Parathyroid adenoma (tissue), 2 donors: ENCODE measurements around the gene BRWD1.

ENCODE experiments used
- H2AFZ ChIP-seq: fragments of 300-600 bp; sonication (generic); one replicate; pipeline ENCODE4 v1.7.0; 2017; ENCODE audit warnings: antibody characterized with exemption, mild to moderate bottlenecking
- H3K27ac ChIP-seq: fragments of 300-600 bp; sonication (generic); one replicate; pipeline ENCODE4 v1.7.0; 2017
- H3K27me3 ChIP-seq: fragments of 300-600 bp; sonication (generic); one replicate; pipeline ENCODE4 v1.7.0; 2017; ENCODE audit warnings: low read length; ENCODE audit not compliant: control insufficient read depth, insufficient read depth
- H3K36me3 ChIP-seq: fragments of 300-600 bp; sonication (generic); one replicate; pipeline ENCODE4 v1.7.0; 2017; ENCODE audit warnings: low read length; ENCODE audit not compliant: control insufficient read depth, insufficient read depth
- H3K4me1 ChIP-seq: fragments of 300-600 bp; sonication (generic); one replicate; pipeline ENCODE4 v1.7.0; 2017; ENCODE audit warnings: control low read depth
- H3K4me2 ChIP-seq: fragments of 300-600 bp; sonication (generic); one replicate; pipeline ENCODE4 v1.7.0; 2017; ENCODE audit warnings: low read length
- H3K4me3 ChIP-seq: fragments of 300-600 bp; sonication (generic); one replicate; pipeline ENCODE4 v1.7.0; 2017; ENCODE audit warnings: low read depth, low read length
- H3K79me2 ChIP-seq: fragments of 300-600 bp; sonication (generic); one replicate; pipeline ENCODE4 v1.7.0; 2017; ENCODE audit warnings: control low read depth
- H3K9ac ChIP-seq: fragments of 300-600 bp; sonication (generic); one replicate; pipeline ENCODE4 v1.7.0; 2017; ENCODE audit warnings: mild to moderate bottlenecking
- H3K9me3 ChIP-seq: fragments of 300-600 bp; sonication (generic); one replicate; pipeline ENCODE4 v1.7.0; 2017; ENCODE audit warnings: low read length; ENCODE audit not compliant: control insufficient read depth
- TF ChIP-seq, protein P1 (sequence below): fragments of 300-600 bp; sonication (generic); IDR thresholded peaks from one replicate; pipeline ENCODE4 v1.7.0; 2017; ENCODE audit warnings: antibody characterized with exemption, mild to moderate bottlenecking
- donor health status: primary hyperparathyroidism.

The BRWD1 gene

DNA sequence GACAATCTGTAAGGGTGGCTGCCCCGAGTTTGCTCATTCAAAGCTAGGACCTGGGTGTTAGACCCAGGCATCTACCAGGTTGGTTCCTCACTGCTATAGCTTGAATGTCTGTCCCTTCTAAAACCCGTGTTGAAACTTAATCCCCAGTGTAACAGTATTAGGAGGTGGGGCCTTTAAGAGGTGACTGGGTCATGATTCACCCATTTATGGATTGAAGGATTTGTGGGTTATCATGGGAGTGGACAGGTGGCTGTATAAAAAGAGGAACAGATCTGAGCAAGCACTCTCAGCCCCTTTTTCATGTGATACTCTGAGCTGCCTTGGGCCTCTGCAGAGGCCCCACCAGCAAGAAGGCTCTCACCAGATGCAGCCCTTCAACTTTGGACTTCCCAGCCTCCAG lies 159.6 kb downstream of the BRWD1 start:
- H3K27ac ChIP-seq, result no peak overlapping the region
- H3K4me1 ChIP-seq, result no peaks in the 10 kb centered on the region
- no peak overlapping the region for H3K9ac ChIP-seq
- H3K27me3 ChIP-seq, result no peaks in the 10 kb centered on the region
- H2AFZ ChIP-seq, result no peak overlapping the region
- no peaks in the 10 kb centered on the region for H3K9me3 ChIP-seq
- H3K36me3 ChIP-seq, result no peaks in the 10 kb centered on the region
- no peak overlapping the region for H3K4me2 ChIP-seq
- no peaks in the 10 kb centered on the region for H3K79me2 ChIP-seq
- TF ChIP-seq, protein P1, sequence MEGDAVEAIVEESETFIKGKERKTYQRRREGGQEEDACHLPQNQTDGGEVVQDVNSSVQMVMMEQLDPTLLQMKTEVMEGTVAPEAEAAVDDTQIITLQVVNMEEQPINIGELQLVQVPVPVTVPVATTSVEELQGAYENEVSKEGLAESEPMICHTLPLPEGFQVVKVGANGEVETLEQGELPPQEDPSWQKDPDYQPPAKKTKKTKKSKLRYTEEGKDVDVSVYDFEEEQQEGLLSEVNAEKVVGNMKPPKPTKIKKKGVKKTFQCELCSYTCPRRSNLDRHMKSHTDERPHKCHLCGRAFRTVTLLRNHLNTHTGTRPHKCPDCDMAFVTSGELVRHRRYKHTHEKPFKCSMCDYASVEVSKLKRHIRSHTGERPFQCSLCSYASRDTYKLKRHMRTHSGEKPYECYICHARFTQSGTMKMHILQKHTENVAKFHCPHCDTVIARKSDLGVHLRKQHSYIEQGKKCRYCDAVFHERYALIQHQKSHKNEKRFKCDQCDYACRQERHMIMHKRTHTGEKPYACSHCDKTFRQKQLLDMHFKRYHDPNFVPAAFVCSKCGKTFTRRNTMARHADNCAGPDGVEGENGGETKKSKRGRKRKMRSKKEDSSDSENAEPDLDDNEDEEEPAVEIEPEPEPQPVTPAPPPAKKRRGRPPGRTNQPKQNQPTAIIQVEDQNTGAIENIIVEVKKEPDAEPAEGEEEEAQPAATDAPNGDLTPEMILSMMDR, result no peak
- no peak overlapping the region for H3K4me3 ChIP-seq

DNA sequence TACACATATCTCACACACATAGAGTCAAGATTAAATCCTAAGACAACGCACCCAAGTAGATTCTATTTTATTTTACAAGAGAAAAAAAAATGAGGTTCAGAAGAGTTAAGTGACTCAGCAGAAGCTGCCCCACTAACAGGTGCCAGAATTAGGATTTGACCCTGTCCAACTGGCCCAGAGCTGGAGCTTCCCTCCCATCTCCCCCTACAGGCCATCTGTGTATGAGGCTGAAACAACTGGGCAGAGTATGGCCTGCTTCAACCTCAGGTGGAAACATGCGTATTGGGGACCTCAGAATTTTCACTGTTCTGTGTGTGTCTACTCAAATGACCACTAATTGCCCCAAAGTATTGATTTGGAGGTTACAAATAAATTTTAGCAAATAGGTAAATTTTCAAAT lies 160.1 kb downstream of the BRWD1 start:
- Histone ChIP-seq H3K4me3 (no peak overlapping the region), H3K9ac (no peak overlapping the region), H3K36me3 (no peaks in the 10 kb centered on the region), H2AFZ (no peak overlapping the region), H3K9me3 (no peaks in the 10 kb centered on the region), H3K27me3 (no peaks in the 10 kb centered on the region), H3K27ac (no peak overlapping the region), H3K4me1 (no peaks in the 10 kb centered on the region), H3K4me2 (no peak overlapping the region), H3K79me2 (no peaks in the 10 kb centered on the region)
- TF ChIP-seq, protein P1, result no peak

DNA sequence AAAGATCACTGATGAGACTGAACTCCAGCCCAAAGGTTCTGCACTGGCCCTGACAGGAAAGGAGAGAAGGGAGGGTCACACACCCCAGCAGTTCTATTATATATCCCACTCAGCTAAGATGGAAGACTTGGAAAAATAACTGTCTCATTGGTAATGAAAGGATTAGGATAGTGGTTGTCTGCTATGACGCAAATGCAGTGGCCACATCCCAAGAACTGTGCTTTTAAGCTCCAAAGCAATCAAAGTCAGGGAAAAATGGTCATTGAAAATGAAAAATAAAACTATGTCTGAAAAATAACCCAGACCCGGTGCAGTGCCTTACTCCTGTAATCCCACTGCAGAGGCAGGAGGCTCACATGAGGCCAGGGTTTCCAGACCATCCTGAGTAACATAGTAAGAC lies 161.2 kb downstream of the BRWD1 start:
- H3K27me3 ChIP-seq, result no peaks in the 10 kb centered on the region
- no peak overlapping the region for H3K4me2 ChIP-seq
- TF ChIP-seq, protein P1, result no peak
- H3K4me1 ChIP-seq, result no peaks in the 10 kb centered on the region
- no peaks in the 10 kb centered on the region for H3K79me2 ChIP-seq
- H3K27ac ChIP-seq, result no peak overlapping the region
- no peak overlapping the region for H3K9ac ChIP-seq
- H3K9me3 ChIP-seq, result no peaks in the 10 kb centered on the region
- H3K36me3 ChIP-seq, result no peaks in the 10 kb centered on the region
- H2AFZ ChIP-seq, result no peak overlapping the region
- H3K4me3 ChIP-seq, result no peak overlapping the region

DNA sequence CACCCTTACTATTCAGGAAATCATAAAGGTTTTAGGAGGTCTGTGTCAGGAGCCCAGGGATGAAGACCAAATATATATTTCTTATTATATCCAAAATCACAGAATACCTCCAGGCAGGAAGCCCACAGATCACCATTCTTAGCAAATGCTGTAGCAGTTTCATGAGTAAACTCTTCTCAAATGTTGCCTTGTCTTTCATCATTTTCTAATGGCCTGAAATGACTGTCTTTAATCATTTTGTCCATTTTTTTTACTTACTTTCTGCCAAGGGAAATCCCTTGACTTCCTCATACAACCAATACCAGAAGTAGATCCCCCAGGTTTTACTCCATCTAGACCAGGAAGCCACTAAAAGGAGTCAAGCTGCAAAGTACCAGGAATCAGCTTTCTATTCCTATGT lies 162.6 kb downstream of the BRWD1 start:
- TF ChIP-seq, protein P1, result no peak
- no peaks in the 10 kb centered on the region for H3K4me1 ChIP-seq
- H3K4me2 ChIP-seq, result no peak overlapping the region
- no peaks in the 10 kb centered on the region for H3K79me2 ChIP-seq
- H2AFZ ChIP-seq, result no peak overlapping the region
- H3K36me3 ChIP-seq, result no peaks in the 10 kb centered on the region
- H3K27ac ChIP-seq, result no peak overlapping the region
- no peak overlapping the region for H3K4me3 ChIP-seq
- H3K9me3 ChIP-seq, result no peaks in the 10 kb centered on the region
- no peaks in the 10 kb centered on the region for H3K27me3 ChIP-seq
- no peak overlapping the region for H3K9ac ChIP-seq

DNA sequence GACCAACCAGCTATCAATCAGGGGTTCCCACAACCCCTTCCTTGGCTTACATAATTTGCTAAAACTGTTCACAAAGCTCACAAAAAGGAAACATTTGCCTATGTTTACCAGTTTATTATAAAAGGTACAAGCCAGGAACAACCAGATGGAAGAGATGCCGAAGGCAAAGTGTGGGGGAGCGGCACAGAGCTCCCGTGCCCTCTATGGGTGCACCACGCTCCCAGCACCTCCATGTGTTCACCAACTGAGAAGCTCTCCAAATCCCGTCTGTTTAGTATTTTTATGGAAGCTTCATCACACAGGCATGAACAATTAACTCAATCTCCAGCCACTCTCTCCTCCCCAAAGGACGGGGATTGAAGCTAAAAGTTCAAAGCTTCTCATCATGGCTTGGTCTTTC lies 163.1 kb downstream of the BRWD1 start:
- no peaks in the 10 kb centered on the region for H3K9me3 ChIP-seq
- no peak overlapping the region for H2AFZ ChIP-seq
- no peaks in the 10 kb centered on the region for H3K36me3 ChIP-seq
- no peak overlapping the region for H3K4me3 ChIP-seq
- no peaks in the 10 kb centered on the region for H3K4me1 ChIP-seq
- H3K27me3 ChIP-seq, result no peaks in the 10 kb centered on the region
- H3K27ac ChIP-seq, result no peak overlapping the region
- no peaks in the 10 kb centered on the region for H3K79me2 ChIP-seq
- H3K4me2 ChIP-seq, result no peak overlapping the region
- H3K9ac ChIP-seq, result no peak overlapping the region
- TF ChIP-seq, protein P1, result no peak
